HEK293 (cell line): ENCODE results near the gene NR3C1.

ENCODE experiments used
- CTCF ChIP-seq: fragments of 450-650 bp; formaldehyde crosslinking; IDR thresholded peaks from 2 replicates; pipeline ENCODE4 v1.5.1; 2016; ENCODE audit warnings: missing biosample characterization, missing genetic modification characterization
- IKZF3 ChIP-seq: fragments of 450-650 bp; IDR thresholded peaks from 2 replicates; pipeline ENCODE4 v1.5.0; 2018; ENCODE audit warnings: missing biosample characterization, mild to moderate bottlenecking, missing genetic modification characterization, moderate library complexity
- PRDM10 ChIP-seq: fragments of 450-650 bp; formaldehyde crosslinking; IDR thresholded peaks from 2 replicates; pipeline ENCODE4 v1.5.1; 2016; ENCODE audit warnings: missing biosample characterization, missing genetic modification characterization
- YY1 ChIP-seq: fragments of 450-650 bp; formaldehyde crosslinking; IDR thresholded peaks from 2 replicates; pipeline ENCODE4 v1.5.1; 2018; ENCODE audit warnings: missing biosample characterization, missing genetic modification characterization
- ZBTB44 ChIP-seq: fragments of 450-650 bp; IDR thresholded peaks from 2 replicates; pipeline ENCODE4 v1.5.1; 2018; ENCODE audit warnings: missing biosample characterization, mild to moderate bottlenecking, missing genetic modification characterization
- ZBTB8A ChIP-seq: fragments of 450-650 bp; formaldehyde crosslinking; IDR thresholded peaks from 2 replicates; pipeline ENCODE4 v1.5.1; 2016; ENCODE audit warnings: missing biosample characterization, missing genetic modification characterization
- ZNF280C ChIP-seq: fragments of 450-650 bp; formaldehyde crosslinking; IDR thresholded peaks from 2 replicates; pipeline ENCODE4 v1.5.1; 2016; ENCODE audit warnings: missing biosample characterization, missing genetic modification characterization
- ZNF704 ChIP-seq: fragments of 450-650 bp; formaldehyde crosslinking; IDR thresholded peaks from 2 replicates; pipeline ENCODE4 v1.5.1; 2016; ENCODE audit warnings: missing biosample characterization, missing genetic modification characterization

- TF ChIP-seq ZNF280C (tag by site-specific recombination) (no peak), IKZF3 (tag by site-specific recombination) (no peak), ZBTB8A (no peak), PRDM10 (tag by site-specific recombination) (no peak), ZBTB44 (tag by site-specific recombination) (no peak), ZNF704 (tag by site-specific recombination) (no peak), CTCF (tag by site-specific recombination) (no peak), YY1 (tag by site-specific recombination) (no peak)
Measured at GRCh38 chr5:143336485-143336884, 67.0 kb downstream of the NR3C1 start.
